A549 (cell line): Measurements from ENCODE around the gene CSNK2A1. TPM values are rescaled to one million over a fixed set of nuclear protein-coding genes. Genes with fewer than 3 reads are reported as not detected.
"Not testable (repeated sequence)": the region's sequence is repeated elsewhere in the genome, so short reads cannot be mapped to it uniquely, and the experiment has no call there.

Experiments used
- ATAC-seq, 2 experiments: fragments of 200-7000 bp in 1 of 2; fragments of >200 bp in 1 of 2; cut with Nextera tagmentation in 1 of 2; cut with Tn5 transposase in 1 of 2; 3 replicates each; pipeline versions ENCODE4 v1.8.0 to v1.9.1; 2018 to 2020; ENCODE audit warnings: mild to moderate bottlenecking in 1 of 2, moderate library complexity in 1 of 2
- CTCF ChIA-PET: fragments of 300-600 bp; sonication (Branson Sonifier 250); formaldehyde crosslinking; extraction: SDS; loops from one replicate; lab custom pipeline; 2021; ENCODE audit warnings: antibody characterized with exemption, inconsistent platforms; lab: Yijun Ruan, JAX
- POLR2A ChIA-PET: fragments of 350-600 bp; formaldehyde crosslinking; extraction: SDS; loops from one replicate; lab custom pipeline; 2021; ENCODE audit warnings: antibody characterized with exemption, inconsistent platforms; lab: Yijun Ruan, JAX
- DNase-seq, 2 experiments: peaks; one replicate each; pipeline versions ENCODE4 v3.0.0 to v3.0.0-alpha.2; 2011 to 2016; ENCODE audit warnings: low read depth in 1 of 2, low spot score in 1 of 2
- FAIRE-seq: peaks from 2 replicates; lab custom pipeline; 2011; peaks lifted over from hg19 to GRCh38; lab: Jason Lieb, UNC
- H3K27ac ChIP-seq, 2 experiments: fragments of >200 bp; sonication (Bioruptor Twin); formaldehyde crosslinking; 3 replicates each; pipeline ENCODE4 v1.5.1; 2016 to 2017
- H3K4me1 ChIP-seq: fragments of >200 bp; sonication (Bioruptor Twin); formaldehyde crosslinking; 3 replicates; pipeline ENCODE4 v1.6.1; 2016
- H3K4me2 ChIP-seq: fragments of >200 bp; sonication (Bioruptor Twin); formaldehyde crosslinking; 3 replicates; pipeline ENCODE4 v1.6.1; 2016
- H3K4me3 ChIP-seq: fragments of >200 bp; sonication (Bioruptor Twin); formaldehyde crosslinking; 3 replicates; pipeline ENCODE4 v1.5.1; 2016
- H3K9me3 ChIP-seq: fragments of >200 bp; sonication (Bioruptor Twin); formaldehyde crosslinking; 3 replicates; pipeline ENCODE4 v1.6.1; 2016
- CBX8 ChIP-seq: fragments of 200-600 bp; sonication (generic); IDR thresholded peaks from 2 replicates; pipeline ENCODE4 v1.6.1; 2016
- CHD2 ChIP-seq: fragments of 150-350 bp; IDR thresholded peaks from 2 replicates; pipeline ENCODE4 v1.6.1; 2014; ENCODE audit warnings: low read length; ENCODE audit not compliant: partially characterized antibody
- GATA3 ChIP-seq: IDR thresholded peaks from 2 replicates; pipeline ENCODE4 v1.6.1; 2012; ENCODE audit warnings: borderline replicate concordance
- HEYL ChIP-seq: fragments of 250-450 bp; sonication (Bioruptor Pico); IDR thresholded peaks from 2 replicates; pipeline ENCODE4 v1.8.0; 2021; ENCODE audit warnings: mild to moderate bottlenecking, moderate library complexity
- JUNB ChIP-seq: fragments of >200 bp; sonication (Bioruptor Twin); formaldehyde crosslinking; IDR thresholded peaks from 2 replicates; pipeline ENCODE4 v1.6.1; 2016
- MAFK ChIP-seq: fragments of 450-650 bp; IDR thresholded peaks from 2 replicates; pipeline ENCODE4 v1.6.1; 2014; ENCODE audit not compliant: partially characterized antibody
- RCOR1 ChIP-seq: fragments of 150-350 bp; IDR thresholded peaks from 2 replicates; pipeline ENCODE4 v1.6.1; 2014; ENCODE audit warnings: antibody characterized with exemption, low read length, low read depth
- SREBF2 ChIP-seq: fragments of 450-650 bp; IDR thresholded peaks from 2 replicates; pipeline ENCODE4 v1.6.1; 2014; ENCODE audit warnings: mild to moderate bottlenecking, moderate library complexity
- TP53 ChIP-seq: fragments of 250-450 bp; sonication (Bioruptor Pico); IDR thresholded peaks from 2 replicates; pipeline ENCODE4 v1.5.0; 2021; ENCODE audit warnings: mild to moderate bottlenecking, moderate library complexity
- WGBS: methylation state at CpG from one replicate; pipeline ENCODE4 v1.1.6; 2017; ENCODE audit errors: missing lambda C conversion rate; 5-methylcytosine and 5-hydroxymethylcytosine counted together
- polyA plus RNA-seq, 4 experiments: library from polyadenylated mRNA; depleted of rRNA in 3 of 4; stranded (reverse); fragments of >200 nt; fragmentation: RNase III in 1 of 4; extraction: RNeasy Plus Mini Kit Qiagen cat#74134 plus additional on column Dnase treatment in 1 of 4; gene quantifications; 2 replicates in 3 of 4; 3 replicates in 1 of 4; pipeline ENCODE4 v1.2.3, GENCODE V29; 2011 to 2017
- TF ChIP-seq, protein P1 (sequence below): fragments of 450-650 bp; IDR thresholded peaks from 2 replicates; pipeline ENCODE4 v1.6.1; 2014; ENCODE audit warnings: antibody characterized with exemption
- TF ChIP-seq, protein P2 (sequence below): fragments of 200-600 bp; sonication (generic); IDR thresholded peaks from 2 replicates; pipeline ENCODE4 v1.6.1; 2016; ENCODE audit warnings: antibody characterized with exemption, mild to moderate bottlenecking, moderate library complexity
- TF ChIP-seq, protein P3 (sequence below): fragments of >200 bp; sonication (Bioruptor Twin); formaldehyde crosslinking; IDR thresholded peaks from 3 replicates; pipeline ENCODE4 v1.5.1; 2016
- TF ChIP-seq, protein P4 (sequence below): fragments of 150-350 bp; IDR thresholded peaks from 2 replicates; pipeline ENCODE4 v1.6.1; 2014; ENCODE audit warnings: low read depth, mild to moderate bottlenecking, low read length

Gene CSNK2A1
- polyA plus RNA-seq, 2 of the 4 experiments (the other 2 are of a cell fraction) = 157 to 306 TPM

DNA sequence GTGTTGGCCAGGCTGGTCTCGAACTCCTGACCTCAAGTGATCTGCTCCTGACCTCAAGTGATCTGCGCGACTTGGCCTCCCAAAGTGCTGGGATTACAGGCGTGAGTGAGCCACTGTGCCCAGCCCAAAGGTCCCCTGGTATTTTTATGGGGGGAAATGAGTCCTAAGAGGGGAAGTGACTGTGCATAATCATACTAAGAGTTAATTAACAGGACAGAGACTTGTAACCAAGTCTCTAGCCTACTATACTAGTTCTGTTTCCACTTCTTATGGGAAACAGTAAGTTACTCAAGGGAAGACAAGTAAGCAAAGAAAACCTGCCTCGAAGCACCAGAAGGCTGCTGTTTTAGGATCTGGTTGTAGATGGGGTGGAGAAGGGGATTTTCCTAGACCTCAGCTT lies 38.6 kb upstream of the CSNK2A1 start:
- ChIA-PET CTCF (interaction anchor here (0.8 to 2.8 kb wide), 4 partner anchors 13 to 63 kb away, joined by 3 to 10 read pairs (median 5); no protein-coding TSS in a partner anchor), POLR2A (no interaction called here)
- ATAC-seq = no peak
- Histone ChIP-seq H3K27ac (no peak overlapping the region), H3K4me2 (no peak overlapping the region), H3K4me1 (no peaks in the 10 kb centered on the region)
- WGBS = 44% methylated on average over 5 of the region's 5 CpGs
- DNase-seq = no peak
- FAIRE-seq = no peak
- no peak for TF ChIP-seq CHD2
- TF ChIP-seq, protein P1, sequence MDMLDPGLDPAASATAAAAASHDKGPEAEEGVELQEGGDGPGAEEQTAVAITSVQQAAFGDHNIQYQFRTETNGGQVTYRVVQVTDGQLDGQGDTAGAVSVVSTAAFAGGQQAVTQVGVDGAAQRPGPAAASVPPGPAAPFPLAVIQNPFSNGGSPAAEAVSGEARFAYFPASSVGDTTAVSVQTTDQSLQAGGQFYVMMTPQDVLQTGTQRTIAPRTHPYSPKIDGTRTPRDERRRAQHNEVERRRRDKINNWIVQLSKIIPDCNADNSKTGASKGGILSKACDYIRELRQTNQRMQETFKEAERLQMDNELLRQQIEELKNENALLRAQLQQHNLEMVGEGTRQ = no peak
- TF ChIP-seq, protein P2, sequence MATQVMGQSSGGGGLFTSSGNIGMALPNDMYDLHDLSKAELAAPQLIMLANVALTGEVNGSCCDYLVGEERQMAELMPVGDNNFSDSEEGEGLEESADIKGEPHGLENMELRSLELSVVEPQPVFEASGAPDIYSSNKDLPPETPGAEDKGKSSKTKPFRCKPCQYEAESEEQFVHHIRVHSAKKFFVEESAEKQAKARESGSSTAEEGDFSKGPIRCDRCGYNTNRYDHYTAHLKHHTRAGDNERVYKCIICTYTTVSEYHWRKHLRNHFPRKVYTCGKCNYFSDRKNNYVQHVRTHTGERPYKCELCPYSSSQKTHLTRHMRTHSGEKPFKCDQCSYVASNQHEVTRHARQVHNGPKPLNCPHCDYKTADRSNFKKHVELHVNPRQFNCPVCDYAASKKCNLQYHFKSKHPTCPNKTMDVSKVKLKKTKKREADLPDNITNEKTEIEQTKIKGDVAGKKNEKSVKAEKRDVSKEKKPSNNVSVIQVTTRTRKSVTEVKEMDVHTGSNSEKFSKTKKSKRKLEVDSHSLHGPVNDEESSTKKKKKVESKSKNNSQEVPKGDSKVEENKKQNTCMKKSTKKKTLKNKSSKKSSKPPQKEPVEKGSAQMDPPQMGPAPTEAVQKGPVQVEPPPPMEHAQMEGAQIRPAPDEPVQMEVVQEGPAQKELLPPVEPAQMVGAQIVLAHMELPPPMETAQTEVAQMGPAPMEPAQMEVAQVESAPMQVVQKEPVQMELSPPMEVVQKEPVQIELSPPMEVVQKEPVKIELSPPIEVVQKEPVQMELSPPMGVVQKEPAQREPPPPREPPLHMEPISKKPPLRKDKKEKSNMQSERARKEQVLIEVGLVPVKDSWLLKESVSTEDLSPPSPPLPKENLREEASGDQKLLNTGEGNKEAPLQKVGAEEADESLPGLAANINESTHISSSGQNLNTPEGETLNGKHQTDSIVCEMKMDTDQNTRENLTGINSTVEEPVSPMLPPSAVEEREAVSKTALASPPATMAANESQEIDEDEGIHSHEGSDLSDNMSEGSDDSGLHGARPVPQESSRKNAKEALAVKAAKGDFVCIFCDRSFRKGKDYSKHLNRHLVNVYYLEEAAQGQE = no peak
- no peak for TF ChIP-seq GATA3
- TF ChIP-seq, protein P3, sequence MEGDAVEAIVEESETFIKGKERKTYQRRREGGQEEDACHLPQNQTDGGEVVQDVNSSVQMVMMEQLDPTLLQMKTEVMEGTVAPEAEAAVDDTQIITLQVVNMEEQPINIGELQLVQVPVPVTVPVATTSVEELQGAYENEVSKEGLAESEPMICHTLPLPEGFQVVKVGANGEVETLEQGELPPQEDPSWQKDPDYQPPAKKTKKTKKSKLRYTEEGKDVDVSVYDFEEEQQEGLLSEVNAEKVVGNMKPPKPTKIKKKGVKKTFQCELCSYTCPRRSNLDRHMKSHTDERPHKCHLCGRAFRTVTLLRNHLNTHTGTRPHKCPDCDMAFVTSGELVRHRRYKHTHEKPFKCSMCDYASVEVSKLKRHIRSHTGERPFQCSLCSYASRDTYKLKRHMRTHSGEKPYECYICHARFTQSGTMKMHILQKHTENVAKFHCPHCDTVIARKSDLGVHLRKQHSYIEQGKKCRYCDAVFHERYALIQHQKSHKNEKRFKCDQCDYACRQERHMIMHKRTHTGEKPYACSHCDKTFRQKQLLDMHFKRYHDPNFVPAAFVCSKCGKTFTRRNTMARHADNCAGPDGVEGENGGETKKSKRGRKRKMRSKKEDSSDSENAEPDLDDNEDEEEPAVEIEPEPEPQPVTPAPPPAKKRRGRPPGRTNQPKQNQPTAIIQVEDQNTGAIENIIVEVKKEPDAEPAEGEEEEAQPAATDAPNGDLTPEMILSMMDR = no peak
- TF ChIP-seq, protein P4, sequence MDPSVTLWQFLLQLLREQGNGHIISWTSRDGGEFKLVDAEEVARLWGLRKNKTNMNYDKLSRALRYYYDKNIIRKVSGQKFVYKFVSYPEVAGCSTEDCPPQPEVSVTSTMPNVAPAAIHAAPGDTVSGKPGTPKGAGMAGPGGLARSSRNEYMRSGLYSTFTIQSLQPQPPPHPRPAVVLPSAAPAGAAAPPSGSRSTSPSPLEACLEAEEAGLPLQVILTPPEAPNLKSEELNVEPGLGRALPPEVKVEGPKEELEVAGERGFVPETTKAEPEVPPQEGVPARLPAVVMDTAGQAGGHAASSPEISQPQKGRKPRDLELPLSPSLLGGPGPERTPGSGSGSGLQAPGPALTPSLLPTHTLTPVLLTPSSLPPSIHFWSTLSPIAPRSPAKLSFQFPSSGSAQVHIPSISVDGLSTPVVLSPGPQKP = no peak
- TF ChIP-seq SREBF2 = no peak
- TF ChIP-seq HEYL (CRISPR knock-in tag) = no peak
- no peak for TF ChIP-seq MAFK
- no peak for TF ChIP-seq JUNB
- no peak for TF ChIP-seq RCOR1
- no peak for TF ChIP-seq TP53 (CRISPR knock-in tag)
- no peak for TF ChIP-seq CBX8
- TF ChIP-seq, all 56 proteins: peak for 0
- Histone ChIP-seq H3K4me3 (no peak overlapping the region), H3K9me3 (no peaks in the 10 kb centered on the region)

DNA sequence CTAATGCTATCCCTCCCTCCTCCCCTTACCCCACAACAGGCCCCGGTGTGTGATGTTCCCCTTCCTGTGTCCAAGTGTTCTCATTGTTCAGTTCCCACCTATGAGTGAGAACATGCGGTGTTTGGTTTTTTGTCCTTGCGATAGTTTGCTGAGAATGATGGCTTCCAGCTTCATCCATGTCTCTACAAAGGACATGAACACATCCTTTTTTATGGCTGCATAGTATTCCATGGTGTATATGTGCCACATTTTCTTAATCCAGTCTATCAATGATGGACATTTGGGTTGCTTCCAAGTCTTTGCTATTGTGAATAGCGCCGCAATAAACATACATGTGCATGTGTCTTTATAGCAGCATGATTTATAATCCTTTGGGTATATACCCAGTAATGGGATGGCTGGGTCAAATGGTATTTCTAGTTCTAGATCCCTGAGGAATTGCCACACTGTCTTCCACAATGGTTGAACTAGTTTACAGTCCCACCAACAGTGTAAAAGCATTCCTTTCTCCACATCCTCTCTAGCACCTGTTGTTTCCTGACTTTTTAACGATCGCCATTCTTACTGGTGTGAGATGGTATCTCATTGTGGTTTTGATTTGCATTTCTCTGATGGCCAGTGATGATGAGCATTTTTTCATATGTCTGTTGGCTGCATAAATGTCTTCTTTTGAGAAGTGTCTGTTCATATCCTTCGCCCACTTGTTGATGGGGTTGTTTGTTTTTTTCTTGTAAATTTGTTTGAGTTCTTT lies 35.5 kb upstream of the CSNK2A1 start:
- H3K27ac ChIP-seq, FAIRE-seq, H3K4me2 ChIP-seq, DNase-seq, POLR2A ChIA-PET, H3K4me1 ChIP-seq, ATAC-seq, H3K9me3 ChIP-seq, H3K4me3 ChIP-seq: not testable (repeated sequence)
- CTCF ChIA-PET = interaction anchor here (1.2 to 20.9 kb wide), 5 partner anchors 9 to 155 kb away, joined by 4 to 432 read pairs (median 5); no protein-coding TSS in a partner anchor
- WGBS = 48% methylated on average over 8 of the region's 8 CpGs
